H1 (cell line): ENCODE data around the gene LCLAT1. TPM values are rescaled to one million over a fixed set of nuclear protein-coding genes. Genes with fewer than 3 reads are reported as not detected.

Experiments
- CTCF ChIA-PET: fragments of 300-600 bp; sonication (Branson Sonifier 250); formaldehyde crosslinking; loops from one replicate; lab custom pipeline; 2021; ENCODE audit not compliant: partially characterized antibody; lab: Charles Lee
- POLR2A ChIA-PET: fragments of 300-600 bp; sonication (Branson Sonifier 250); formaldehyde crosslinking; loops from one replicate; lab custom pipeline; 2021; ENCODE audit warnings: inconsistent platforms; ENCODE audit not compliant: partially characterized antibody; lab: Charles Lee
- DNase-seq, 2 experiments: peaks; one replicate each; pipeline versions ENCODE4 v3.0.0 to v3.0.0-alpha.2; 2010 to 2022; ENCODE audit warnings: low spot score in 2 of 2, low read depth in 1 of 2, mixed read lengths in 1 of 2
- FAIRE-seq: peaks from 2 replicates; lab custom pipeline; 2011; peaks lifted over from hg19 to GRCh38; lab: Jason Lieb, UNC
- H2AFZ ChIP-seq: 2 replicates; pipeline ENCODE4 v1.8.1; 2012; ENCODE audit warnings: low read length, inconsistent platforms
- H2AK5ac ChIP-seq: 2 replicates; pipeline ENCODE4 v1.6.1; 2013; ENCODE audit warnings: low read depth, low read length
- H2BK120ac ChIP-seq: replicated peaks from 2 replicates; pipeline ENCODE3; 2013; ENCODE audit warnings: low read depth, low read length, inconsistent platforms
- H2BK12ac ChIP-seq: 2 replicates; pipeline ENCODE4 v1.6.1; 2013; ENCODE audit warnings: low read depth, low read length
- H2BK15ac ChIP-seq: 2 replicates; pipeline ENCODE4 v1.6.1; 2013; ENCODE audit warnings: low read length
- H2BK20ac ChIP-seq: 2 replicates; pipeline ENCODE4 v1.6.1; 2013; ENCODE audit warnings: low read length
- H2BK5ac ChIP-seq: 2 replicates; pipeline ENCODE4 v1.6.1; 2013; ENCODE audit warnings: low read depth, low read length
- H3K14ac ChIP-seq: 2 replicates; pipeline ENCODE4 v1.6.1; 2013; ENCODE audit warnings: inconsistent platforms; ENCODE audit not compliant: insufficient read length
- H3K18ac ChIP-seq: 2 replicates; pipeline ENCODE4 v1.6.1; 2013; ENCODE audit warnings: low read length; ENCODE audit errors: extremely low read depth
- H3K23ac ChIP-seq: 2 replicates; pipeline ENCODE4 v1.6.1; 2013; ENCODE audit warnings: inconsistent platforms; ENCODE audit not compliant: insufficient read length
- H3K23me2 ChIP-seq: 2 replicates; pipeline ENCODE4 v1.6.1; 2013; ENCODE audit warnings: low read depth, low read length
- H3K27ac ChIP-seq: 2 replicates; pipeline ENCODE4 v1.6.1; 2011; ENCODE audit warnings: low read depth, low read length, inconsistent platforms
- H3K27me3 ChIP-seq, 4 experiments: replicated peaks in 1 of 4; 1 replicate in 1 of 4; 2 replicates in 3 of 4; pipeline versions ENCODE4 v1.6.1 to v1.8.1; 2011 to 2013; ENCODE audit warnings: low read length in 3 of 4, mild to moderate bottlenecking in 3 of 4, inconsistent platforms in 2 of 4, mixed read lengths in 2 of 4, moderate library complexity in 1 of 4; ENCODE audit not compliant: control insufficient read depth in 3 of 4, insufficient read depth in 3 of 4; ENCODE audit errors: extremely low read depth in 1 of 4
- H3K36me3 ChIP-seq, 4 experiments: 2 replicates each; pipeline versions ENCODE4 v1.6.1 to v1.8.1; 2011 to 2013; ENCODE audit warnings: mild to moderate bottlenecking in 4 of 4, low read length in 3 of 4, moderate library complexity in 2 of 4, control low read depth in 1 of 4, inconsistent platforms in 1 of 4; ENCODE audit not compliant: insufficient read depth in 4 of 4, control insufficient read depth in 2 of 4
- H3K4ac ChIP-seq: replicated peaks from 2 replicates; pipeline ENCODE3; 2013; ENCODE audit warnings: low read length, low read depth, mixed read lengths, inconsistent platforms; ENCODE audit not compliant: insufficient read length
- H3K4me1 ChIP-seq, 4 experiments: replicated peaks in 1 of 4; 1 replicate in 1 of 4; 2 replicates in 3 of 4; pipeline versions ENCODE4 v1.6.1 to v1.8.1; 2011 to 2013; ENCODE audit warnings: low read length in 3 of 4, inconsistent platforms in 2 of 4, mixed read lengths in 1 of 4; ENCODE audit not compliant: insufficient read depth in 4 of 4, control insufficient read depth in 3 of 4
- H3K4me2 ChIP-seq, 2 experiments: 2 replicates each; pipeline versions ENCODE4 v1.6.1 to v1.8.1; 2011 to 2013; ENCODE audit warnings: low read depth in 2 of 2, low read length in 2 of 2, control low read depth in 1 of 2, inconsistent platforms in 1 of 2, mild to moderate bottlenecking in 1 of 2; ENCODE audit not compliant: insufficient read depth in 1 of 2
- H3K4me3 ChIP-seq, 4 experiments: fragments of 200-600, 300-600 bp in 1 of 4; sonication (generic), shearing (Covaris generic), sonication (Bioruptor Twin) in 1 of 4; 2 replicates each; pipeline versions ENCODE4 v1.5.1 to v1.8.1; 2011 to 2016; ENCODE audit warnings: low read length in 4 of 4, low read depth in 3 of 4, control low read depth in 2 of 4, inconsistent platforms in 2 of 4, mild to moderate bottlenecking in 2 of 4, mixed read lengths in 1 of 4, moderate library complexity in 1 of 4; ENCODE audit not compliant: insufficient read depth in 2 of 4; ENCODE audit errors: extremely low read depth in 1 of 4
- H3K56ac ChIP-seq: replicated peaks from 2 replicates; pipeline ENCODE3; 2013; ENCODE audit warnings: low read depth, mild to moderate bottlenecking, mixed read lengths, low read length, inconsistent platforms; ENCODE audit not compliant: insufficient read length
- H3K79me1 ChIP-seq: 2 replicates; pipeline ENCODE4 v1.6.1; 2013; ENCODE audit warnings: low read depth, low read length, control low read depth
- H3K79me2 ChIP-seq, 2 experiments: 2 replicates each; pipeline versions ENCODE4 v1.6.1 to v1.8.1; 2012 to 2013; ENCODE audit warnings: low read length in 2 of 2, mild to moderate bottlenecking in 2 of 2, inconsistent platforms in 1 of 2; ENCODE audit not compliant: insufficient read depth in 2 of 2, control insufficient read depth in 1 of 2
- H3K9ac ChIP-seq, 4 experiments: replicated peaks in 1 of 4; 1 replicate in 1 of 4; 2 replicates in 3 of 4; pipeline versions ENCODE4 v1.6.1 to v1.8.1; 2011 to 2013; ENCODE audit warnings: low read depth in 3 of 4, low read length in 3 of 4, control low read depth in 2 of 4, mild to moderate bottlenecking in 2 of 4, moderate library complexity in 2 of 4, inconsistent platforms in 1 of 4; ENCODE audit errors: extremely low read depth in 1 of 4
- H3K9me3 ChIP-seq, 2 experiments: 2 replicates each; pipeline versions ENCODE4 v1.6.1 to v1.8.1; 2012 to 2013; ENCODE audit warnings: mild to moderate bottlenecking in 2 of 2, moderate library complexity in 2 of 2, control low read depth in 1 of 2, inconsistent platforms in 1 of 2, low read depth in 1 of 2, low read length in 1 of 2, mixed read lengths in 1 of 2; ENCODE audit not compliant: insufficient read depth in 2 of 2
- H4K20me1 ChIP-seq, 2 experiments: replicated peaks in 1 of 2; 2 replicates each; pipeline versions ENCODE3 to v1.8.1; 2011 to 2013; ENCODE audit warnings: inconsistent platforms in 2 of 2, low read length in 2 of 2, mild to moderate bottlenecking in 1 of 2; ENCODE audit not compliant: insufficient read depth in 2 of 2, control insufficient read depth in 1 of 2
- H4K5ac ChIP-seq: 2 replicates; pipeline ENCODE4 v1.6.1; 2013; ENCODE audit warnings: low read length, low read depth, mixed read lengths, inconsistent platforms; ENCODE audit not compliant: insufficient read length
- H4K8ac ChIP-seq: 2 replicates; pipeline ENCODE4 v1.8.0; 2013; ENCODE audit warnings: mild to moderate bottlenecking, moderate library complexity, low read length, inconsistent platforms; ENCODE audit not compliant: insufficient read depth; ENCODE audit errors: extremely low read depth
- H4K91ac ChIP-seq: replicated peaks from 2 replicates; pipeline ENCODE3; 2013; ENCODE audit warnings: low read length, mixed read lengths, inconsistent platforms; ENCODE audit not compliant: insufficient read length
- CEBPB ChIP-seq: IDR thresholded peaks from 2 replicates; pipeline ENCODE4 v1.6.1; 2012; ENCODE audit warnings: low read depth, low read length
- EGR1 ChIP-seq: IDR thresholded peaks from 2 replicates; pipeline ENCODE4 v1.6.1; 2011; ENCODE audit warnings: low read depth, low read length, borderline replicate concordance
- GABPA ChIP-seq: IDR thresholded peaks from 2 replicates; pipeline ENCODE4 v1.6.1; 2011; ENCODE audit warnings: mild to moderate bottlenecking, low read length, moderate library complexity, borderline replicate concordance; ENCODE audit not compliant: insufficient read depth
- HDAC2 ChIP-seq, 2 experiments: fragments of 300-600 bp in 1 of 2; sonication (generic) in 1 of 2; IDR thresholded peaks; 2 replicates each; pipeline ENCODE4 v1.6.1; 2011 to 2012; ENCODE audit warnings: low read depth in 2 of 2, low read length in 2 of 2, mild to moderate bottlenecking in 2 of 2, moderate library complexity in 2 of 2, borderline replicate concordance in 1 of 2, inconsistent platforms in 1 of 2
- JUND ChIP-seq: IDR thresholded peaks from 2 replicates; pipeline ENCODE4 v1.6.1; 2011; ENCODE audit warnings: mild to moderate bottlenecking, improper control_type of control experiment, low read length
- KDM1A ChIP-seq: fragments of 200-600, 300-600 bp; sonication (generic); IDR thresholded peaks from 2 replicates; pipeline ENCODE4 v1.7.1; 2016; ENCODE audit warnings: mild to moderate bottlenecking, low read length, borderline replicate concordance
- POLR2A ChIP-seq, 2 experiments: IDR thresholded peaks; 1 replicate in 1 of 2; 2 replicates in 1 of 2; pipeline ENCODE4 v1.6.1; 2011; ENCODE audit warnings: low read depth in 2 of 2, low read length in 2 of 2, mild to moderate bottlenecking in 2 of 2; ENCODE audit errors: control extremely low read depth in 1 of 2
- SAP30 ChIP-seq: fragments of 300-600 bp; sonication (generic); IDR thresholded peaks from 2 replicates; pipeline ENCODE4 v1.7.1; 2012; ENCODE audit warnings: low read length, moderate library complexity, mild to moderate bottlenecking, inconsistent platforms; ENCODE audit not compliant: insufficient read depth, insufficient replicate concordance
- SIX5 ChIP-seq: IDR thresholded peaks from 2 replicates; pipeline ENCODE4 v1.6.1; 2011; ENCODE audit warnings: mild to moderate bottlenecking, low read depth, low read length
- WGBS, 2 experiments: shearing (Covaris generic) in 1 of 2; methylation state at CpG; one replicate each; pipeline versions ENCODE4 v1.1.6 to v1.1.7; 2013 to 2015; ENCODE audit warnings: low lambda C conversion rate in 2 of 2, mixed read lengths in 2 of 2, inconsistent platforms in 1 of 2, low coverage in 1 of 2, missing lambda C conversion rate in 1 of 2; ENCODE audit not compliant: insufficient replicate concordance in 2 of 2, insufficient coverage in 1 of 2, insufficient read length in 1 of 2; ENCODE audit errors: extremely low coverage in 1 of 2, missing lambda C conversion rate in 1 of 2; 5-methylcytosine and 5-hydroxymethylcytosine counted together
- polyA plus RNA-seq, 7 experiments: library from polyadenylated mRNA; depleted of rRNA in 3 of 7; stranded (reverse) in 5 of 7; unstranded in 2 of 7; fragments of >200 nt in 5 of 7; fragments of 200-250 nt in 2 of 7; gene quantifications; 1 replicate in 5 of 7; 2 replicates in 1 of 7; 4 replicates in 1 of 7; pipeline versions ENCODE4 v1.2.1 to v1.2.3, GENCODE V29; 2011 to 2013; ENCODE audit warnings: missing spikeins in 2 of 7, mixed read lengths in 2 of 7
- total RNA-seq: library from RNA; stranded (reverse); fragmentation: NEBNext Ultra II Directional; extraction: Animal tissue kit (Norgen Biotek cat#: 25700); gene quantifications from 2 replicates; pipeline ENCODE4 v1.2.1, GENCODE V29; 2021
- TF ChIP-seq, protein P1 (sequence below): IDR thresholded peaks from 2 replicates; pipeline ENCODE4 v1.6.1; 2012; ENCODE audit warnings: inconsistent platforms

The LCLAT1 gene
- total and polyA plus RNA-seq, 2 of the 8 experiments (the other 6 are each of a cell fraction or from before 2014, with no cell fraction given): 7.6 to 22.0 TPM

DNA sequence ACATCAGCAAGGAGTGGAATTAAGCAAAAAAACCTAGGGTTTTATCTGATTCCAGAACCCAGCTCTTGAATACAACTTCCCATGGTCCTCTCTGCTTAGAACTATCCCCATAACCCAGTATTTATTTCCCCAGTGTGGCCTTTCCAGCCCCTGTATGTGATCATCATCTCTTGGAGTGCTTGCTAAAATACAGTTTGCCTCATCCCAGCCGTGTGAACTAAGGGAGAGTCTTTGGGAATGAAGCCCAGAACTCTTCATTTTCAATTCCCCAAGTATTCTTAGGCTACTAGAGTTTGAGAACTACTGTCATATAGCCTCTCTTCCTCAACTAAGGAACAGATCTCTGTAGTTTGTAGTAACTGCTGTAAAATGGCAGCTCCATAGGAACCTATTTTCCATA, 173.1 kb downstream of the LCLAT1 start:
- H3K4me1 ChIP-seq: peaks cover 0 to 3% (median 0%) of the 10 kb centered on the region in 4 experiments; a peak in 1 of 7 replicates
- H3K9ac ChIP-seq: no peak overlapping the region
- H3K27me3 ChIP-seq: no peaks in the 10 kb centered on the region
- WGBS, 2 experiments: 100% methylated on average over 1 of the region's 1 CpG; no CpG with 5 or more reads in 1 of the 2 experiments
- H3K4me2 ChIP-seq: no peak overlapping the region
- H2BK20ac ChIP-seq: no peak overlapping the region
- H3K79me2 ChIP-seq: no peaks in the 10 kb centered on the region
- CTCF ChIA-PET: interaction anchor here (1.1 kb wide), 2 partner anchors 51 to 91 kb away, joined by 3 to 4 read pairs; no protein-coding TSS in a partner anchor
- no peak for DNase-seq
- no peak overlapping the region for H4K91ac ChIP-seq
- POLR2A ChIA-PET: no interaction called here
- H3K56ac ChIP-seq: no peak overlapping the region
- H3K27ac ChIP-seq: no peak overlapping the region
- no peaks in the 10 kb centered on the region for H3K79me1 ChIP-seq
- no peak overlapping the region for H3K14ac ChIP-seq
- H4K5ac ChIP-seq: no peak overlapping the region
- no peak overlapping the region for H3K4ac ChIP-seq
- no peak overlapping the region for H4K8ac ChIP-seq
- no peaks in the 10 kb centered on the region for H3K23me2 ChIP-seq
- no peak overlapping the region for H3K18ac ChIP-seq
- no peak overlapping the region for H2BK12ac ChIP-seq
- H3K4me3 ChIP-seq: no peak overlapping the region
- no peak overlapping the region for H3K23ac ChIP-seq
- no peak overlapping the region for H2BK15ac ChIP-seq
- no peak for FAIRE-seq
- no peak overlapping the region for H2AK5ac ChIP-seq
- no peak for TF ChIP-seq CEBPB
- TF ChIP-seq, protein P1, sequence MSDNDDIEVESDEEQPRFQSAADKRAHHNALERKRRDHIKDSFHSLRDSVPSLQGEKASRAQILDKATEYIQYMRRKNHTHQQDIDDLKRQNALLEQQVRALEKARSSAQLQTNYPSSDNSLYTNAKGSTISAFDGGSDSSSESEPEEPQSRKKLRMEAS: no peak
- no peak for TF ChIP-seq HDAC2 (IDR thresholded peaks at IDR 0.05; ENCODE audit: borderline replicate concordance in 1 of 2, low read depth in 2 of 2, low read length in 2 of 2)
- no peak for TF ChIP-seq KDM1A
- TF ChIP-seq JUND: no peak
- TF ChIP-seq GABPA: no peak
- TF ChIP-seq EGR1: no peak
- TF ChIP-seq SAP30: no peak
- TF ChIP-seq SIX5: no peak
- TF ChIP-seq POLR2A (IDR thresholded peaks at IDR 0.05; ENCODE audit: control extremely low read depth in 1 of 2, low read depth in 2 of 2, low read length in 2 of 2): no peak
- no peak overlapping the region for H2BK120ac ChIP-seq
- no peaks in the 10 kb centered on the region for H3K36me3 ChIP-seq
- no peaks in the 10 kb centered on the region for H3K9me3 ChIP-seq
- H2AFZ ChIP-seq: no peak overlapping the region
- no peak overlapping the region for H2BK5ac ChIP-seq
- H4K20me1 ChIP-seq: no peaks in the 10 kb centered on the region
